ENCODE data around the gene TBC1D9B.

The TBC1D9B gene

DNA sequence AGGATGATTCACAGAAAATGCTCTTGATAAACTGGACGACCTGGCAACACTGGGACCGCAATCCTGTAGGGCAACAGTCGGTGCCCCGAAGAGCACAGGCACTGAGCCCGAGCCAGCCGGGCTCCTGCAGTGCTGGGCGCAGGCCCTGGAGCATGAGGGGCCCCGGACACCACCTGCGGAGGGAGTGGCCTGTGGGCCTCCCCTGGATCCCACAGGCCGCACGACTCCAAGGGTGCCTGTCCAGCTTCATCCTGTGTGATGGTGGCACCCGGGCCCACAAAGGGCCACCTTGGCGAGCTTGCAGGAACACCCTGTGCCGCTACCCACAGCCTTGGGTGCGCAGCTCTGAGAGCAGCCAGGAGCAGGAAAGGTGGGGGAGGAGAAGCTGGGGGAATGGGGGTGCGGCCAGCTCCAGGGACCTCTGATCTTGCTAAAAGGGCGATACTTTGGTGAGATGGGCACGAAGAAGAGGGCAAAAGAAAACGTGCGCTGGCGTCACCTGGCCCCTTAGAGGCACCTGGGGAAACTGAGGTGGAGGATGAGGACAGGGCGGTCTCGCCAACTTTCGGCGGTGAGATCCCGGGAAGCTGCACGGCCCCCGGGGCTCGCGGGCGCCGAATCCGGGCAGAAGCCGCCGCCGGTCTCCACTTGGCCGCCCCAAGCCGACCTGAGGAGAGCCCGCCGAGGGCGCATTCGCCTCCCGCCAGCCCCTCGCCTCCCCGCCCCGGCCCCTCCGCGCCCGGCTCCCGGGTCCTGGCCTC, 722 bp downstream of the TBC1D9B start:
- DNase-seq (ENCODE audit: low spot score), result peak; percentile 2

DNA sequence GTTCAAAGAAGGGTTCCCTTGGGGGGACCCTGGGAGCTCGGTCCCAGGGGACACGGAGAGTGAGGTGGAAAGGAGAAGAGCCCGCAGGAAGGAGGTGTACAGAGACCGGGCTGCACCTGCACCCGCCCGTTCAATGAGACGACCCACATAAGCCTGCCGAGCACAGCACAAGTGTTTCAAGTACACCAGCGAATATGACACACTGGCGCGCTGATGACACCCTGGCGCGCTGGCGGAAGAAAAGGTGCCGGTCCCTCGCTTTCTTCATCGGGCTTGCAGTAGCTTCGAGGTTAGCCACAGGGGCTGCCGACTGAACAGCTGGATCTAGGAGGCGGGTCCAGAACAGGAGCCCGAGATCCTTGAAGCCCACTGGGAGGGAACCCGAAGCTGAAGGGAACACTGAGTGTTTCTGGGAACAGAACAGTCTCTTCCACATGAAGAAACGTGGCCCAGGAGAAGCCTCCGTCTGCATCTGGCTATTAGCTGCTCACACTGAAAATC, 1.4 kb downstream of the TBC1D9B start:
- DNase-seq (ENCODE audit: low spot score), result no peak

GRCh38 chr5:179905161-179905560, 2.5 kb downstream of the TBC1D9B start:
- DNase-seq (ENCODE audit: low spot score), result no peak

GRCh38 chr5:179904463-179905160, 3.1 kb downstream of the TBC1D9B start:
- no peak for DNase-seq (ENCODE audit: low spot score)

GRCh38 chr5:179902763-179903158, 4.9 kb downstream of the TBC1D9B start:
- DNase-seq (ENCODE audit: low spot score), result no peak

GRCh38 chr5:179901915-179902762, 5.6 kb downstream of the TBC1D9B start:
- no peak for DNase-seq (ENCODE audit: low spot score)

- no peak for DNase-seq (ENCODE audit: low spot score)
These were observed 6.2 kb downstream of the TBC1D9B start for GRCh38 chr5:179901462-179901861.

DNA sequence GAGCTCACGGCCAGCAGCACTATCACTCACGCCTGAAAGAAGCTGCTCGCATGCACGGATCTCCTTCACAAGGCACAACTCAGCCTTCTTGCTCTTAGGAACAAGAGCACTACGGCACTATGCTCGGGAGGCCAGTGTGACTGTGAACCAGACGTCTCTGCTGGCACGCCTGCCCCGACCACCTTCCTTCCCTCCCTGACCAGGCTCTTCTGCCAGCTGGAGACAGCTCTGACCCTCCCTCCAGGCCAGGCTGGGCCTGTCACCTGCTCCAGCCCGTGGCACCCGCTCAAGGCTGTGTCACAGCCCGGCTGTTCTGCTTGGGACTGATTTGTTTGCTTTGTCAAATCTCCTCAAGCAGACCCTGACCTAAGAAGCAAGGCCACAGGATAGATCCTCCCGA, 7.0 kb downstream of the TBC1D9B start:
- no peak for DNase-seq (ENCODE audit: low spot score)

DNA sequence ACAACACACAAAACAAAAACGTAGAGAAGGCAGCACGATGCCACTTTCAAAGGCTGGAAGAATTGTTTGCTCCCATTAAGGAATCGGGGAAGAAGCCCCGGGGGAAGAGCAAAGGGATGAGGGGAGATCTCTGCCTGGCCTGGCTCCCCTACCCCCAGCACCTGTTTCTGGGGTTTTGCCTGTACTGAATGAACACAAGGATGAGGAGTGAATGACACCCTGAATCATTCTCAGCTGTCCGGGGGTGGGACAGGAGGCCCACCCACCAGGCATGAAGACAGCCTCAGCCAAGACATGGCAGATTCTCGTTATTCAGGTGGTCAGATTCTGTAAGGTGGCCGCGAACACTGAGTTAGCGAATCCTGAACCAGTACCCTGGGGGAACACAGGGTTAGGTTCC, 7.5 kb downstream of the TBC1D9B start:
- no peak for DNase-seq (ENCODE audit: low spot score)

DNA sequence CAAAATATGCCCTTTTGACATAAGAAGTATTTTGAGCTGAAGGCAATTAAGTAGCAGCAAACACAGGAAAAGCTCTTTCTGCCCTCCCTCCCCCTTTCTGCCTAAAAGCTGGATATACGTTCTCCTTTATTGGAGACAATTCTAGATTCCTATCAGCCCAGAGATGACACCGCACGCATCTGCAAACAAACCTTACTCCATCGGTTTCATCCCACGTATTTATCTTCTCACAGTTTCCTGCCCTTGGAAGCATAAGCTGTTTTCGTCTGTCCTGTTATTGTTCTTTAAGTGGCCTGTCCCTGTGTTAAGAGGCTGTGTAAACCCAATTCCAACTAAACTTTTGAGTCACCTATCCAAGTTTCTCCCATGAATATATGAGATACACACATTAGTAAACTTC, 11.8 kb downstream of the TBC1D9B start:
- no peak for DNase-seq (ENCODE audit: low spot score)

DNA sequence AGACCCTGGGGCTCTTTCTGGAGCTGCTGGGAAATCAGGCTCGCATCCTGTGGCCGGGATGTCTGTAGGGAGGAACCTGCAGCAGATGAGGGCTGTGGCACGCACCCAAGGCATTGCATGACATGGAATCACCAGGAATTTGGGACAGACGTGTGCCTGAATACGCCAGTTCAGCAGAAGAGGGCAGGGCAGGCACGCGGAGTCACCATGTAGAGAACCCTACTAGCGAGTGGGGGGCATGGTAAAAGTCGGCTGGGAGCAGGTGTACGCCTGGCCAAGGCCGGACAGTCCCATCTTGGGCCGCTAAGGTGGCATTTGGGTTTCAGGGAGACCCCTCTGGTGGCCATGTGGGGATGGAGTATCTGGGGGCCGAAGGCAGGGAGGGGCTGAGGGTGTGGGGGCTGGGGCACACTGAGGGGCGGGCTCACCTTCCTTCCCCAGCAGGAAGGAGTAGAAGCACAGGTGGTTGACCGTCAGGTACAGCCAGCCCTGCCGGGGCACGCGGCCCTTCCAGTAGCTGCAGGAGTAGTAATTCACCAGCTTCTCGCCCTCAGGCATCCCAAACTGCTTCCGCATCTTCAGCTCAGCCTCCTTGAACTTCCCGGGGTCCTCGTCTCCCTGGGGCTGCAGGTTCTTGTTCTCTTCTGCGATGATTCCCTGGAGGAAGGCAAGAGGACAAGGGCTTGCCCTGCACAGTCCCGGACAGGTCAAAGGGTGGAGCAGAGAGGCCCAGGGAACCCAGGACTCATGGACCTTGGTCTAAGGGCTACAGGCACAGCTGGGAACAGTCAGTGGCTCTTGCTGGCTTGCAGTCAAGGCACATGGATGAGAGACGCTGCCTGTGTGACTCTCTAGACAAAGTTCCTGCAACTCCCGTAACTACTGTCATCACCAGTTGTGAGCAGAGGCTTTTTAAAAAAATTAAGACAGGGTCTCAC, 13.5 kb downstream of the TBC1D9B start:
- no peak for DNase-seq (ENCODE audit: low spot score)

GRCh38 chr5:179893076-179893957, 14.4 kb downstream of the TBC1D9B start:
- DNase-seq (ENCODE audit: low spot score), result no peak

- DNase-seq (ENCODE audit: low spot score), result no peak
These were observed 15.4 kb downstream of the TBC1D9B start for GRCh38 chr5:179892255-179892654.

- DNase-seq (ENCODE audit: low spot score), result no peak
These were observed 16.7 kb downstream of the TBC1D9B start for GRCh38 chr5:179890751-179891682.

GRCh38 chr5:179889885-179890284, 17.8 kb downstream of the TBC1D9B start:
- no peak for DNase-seq (ENCODE audit: low spot score)

DNA sequence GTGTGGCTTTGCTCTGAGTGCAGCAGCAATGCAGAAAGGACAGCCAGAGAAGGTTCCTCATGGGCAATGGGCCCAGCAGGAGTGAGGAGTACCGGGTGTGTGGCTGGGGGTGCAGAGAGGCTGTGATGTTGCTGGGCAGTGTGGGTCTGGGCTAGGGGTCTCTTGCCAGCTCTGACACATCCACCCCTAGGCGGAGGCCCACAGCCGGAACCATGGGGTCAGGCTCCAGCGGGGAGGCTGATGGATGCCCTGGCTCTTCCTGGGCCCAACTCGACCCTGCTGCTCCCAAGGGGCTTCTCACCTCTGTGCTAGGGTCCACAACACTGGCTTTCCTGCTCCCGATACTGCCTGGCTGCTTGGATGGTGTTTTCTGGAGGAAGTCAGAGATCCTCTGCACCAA, 19.9 kb downstream of the TBC1D9B start:
- DNase-seq (ENCODE audit: low spot score), result no peak

- no peak for DNase-seq (ENCODE audit: low spot score)
These were observed 20.6 kb downstream of the TBC1D9B start for GRCh38 chr5:179887095-179887494.

DNA sequence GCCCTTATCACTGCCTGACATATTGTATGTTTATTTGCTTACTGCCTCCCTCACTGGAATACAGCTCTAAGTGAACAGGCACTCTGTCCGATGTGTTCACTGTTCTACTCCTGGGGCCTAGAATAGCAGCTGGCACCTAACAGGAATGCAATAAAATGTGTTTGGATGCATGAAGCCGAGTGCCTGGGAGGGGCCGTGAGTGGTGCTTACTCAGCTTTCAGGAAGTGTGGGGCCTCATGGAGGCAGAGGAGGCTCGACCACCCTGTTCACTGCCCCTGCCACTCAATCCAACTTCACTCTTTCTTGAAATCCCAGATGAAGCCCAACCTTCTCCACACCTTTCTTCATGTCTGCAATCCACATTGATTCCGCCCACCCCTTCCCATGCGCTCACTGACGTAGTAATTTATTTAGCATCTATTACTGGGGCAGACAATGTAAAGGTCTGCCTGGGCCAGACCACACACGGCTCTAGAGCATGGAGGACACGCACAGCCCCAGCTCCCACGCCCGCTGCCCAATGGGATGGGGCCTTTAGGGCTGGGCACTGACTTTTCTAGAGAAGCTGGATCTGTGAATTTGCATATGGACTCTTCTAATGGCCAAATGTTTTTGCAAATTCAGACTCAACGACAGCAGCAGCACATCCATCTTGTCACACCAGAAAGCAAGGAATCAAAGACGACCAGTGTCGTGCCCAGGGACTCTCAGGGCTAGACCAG, 21.3 kb downstream of the TBC1D9B start:
- DNase-seq (ENCODE audit: low spot score), result no peak

All from CD4-positive, alpha-beta T cell treated with Interleukin-2 at 100 ng/mL for 4 hours (primary cell).